ENCODE measurements around the gene HIPK4.

DNA sequence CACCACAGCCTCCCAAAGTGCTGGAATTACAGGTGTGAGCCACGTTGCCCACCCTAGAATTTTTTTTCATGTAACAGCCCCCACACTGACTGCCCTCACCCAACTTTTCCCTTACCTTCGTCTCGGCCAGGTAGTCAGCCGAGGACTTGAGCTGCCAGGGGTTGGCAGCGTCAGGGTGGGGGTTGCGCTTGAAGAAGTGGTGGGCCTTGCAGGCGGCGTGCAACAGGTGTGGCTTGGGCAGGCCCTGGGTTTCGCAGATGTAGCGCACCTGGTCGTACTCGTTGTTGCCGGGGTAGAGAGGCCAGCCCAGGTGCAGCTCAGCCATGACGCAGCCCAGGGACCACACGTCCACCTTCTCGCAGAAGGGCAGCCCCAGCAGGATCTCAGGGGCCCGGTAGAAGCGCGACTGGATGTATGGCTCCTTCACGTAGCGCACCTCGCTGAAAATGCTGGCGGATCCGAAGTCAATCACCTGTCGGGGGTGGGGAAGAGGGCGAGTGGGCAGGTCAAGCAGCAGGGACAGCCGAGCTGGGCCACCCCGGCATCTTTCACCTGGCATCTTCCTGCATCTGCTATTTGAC, 6.2 kb downstream of the HIPK4 start:
- TF ChIP-seq TAF1 (IDR thresholded peaks at IDR 0.05; ENCODE audit: low read depth, low read length) (no peak), BRCA1 (IDR thresholded peaks at IDR 0.05; ENCODE audit: low read depth, low read length) (no peak), RAD21 (IDR thresholded peaks at IDR 0.05 in 1 of 2, conservative IDR thresholded peaks at IDR 0.05 in 1 of 2; ENCODE audit: low read depth in 2 of 2, low read length in 2 of 2) (no peak), BCL11A (IDR thresholded peaks at IDR 0.05; ENCODE audit: low read depth in 2 of 2, low read length in 2 of 2) (no peak), JUN (IDR thresholded peaks at IDR 0.05; ENCODE audit: low read depth, low read length) (no peak), CREB1 (IDR thresholded peaks at IDR 0.05) (no peak), CTBP2 (IDR thresholded peaks at IDR 0.05; ENCODE audit: borderline replicate concordance, insufficient read depth, insufficient read length, low read length) (no peak), POLR2AphosphoS5 (IDR thresholded peaks at IDR 0.05; ENCODE audit: low read depth, low read length) (no peak), EZH2 (IDR thresholded peaks at IDR 0.05; ENCODE audit: low read depth, low read length, severe bottlenecking) (no peak), POLR2A (IDR thresholded peaks at IDR 0.05; ENCODE audit: control extremely low read depth in 1 of 2, low read depth in 2 of 2, low read length in 2 of 2) (no peak)
- TF ChIP-seq, protein P1, sequence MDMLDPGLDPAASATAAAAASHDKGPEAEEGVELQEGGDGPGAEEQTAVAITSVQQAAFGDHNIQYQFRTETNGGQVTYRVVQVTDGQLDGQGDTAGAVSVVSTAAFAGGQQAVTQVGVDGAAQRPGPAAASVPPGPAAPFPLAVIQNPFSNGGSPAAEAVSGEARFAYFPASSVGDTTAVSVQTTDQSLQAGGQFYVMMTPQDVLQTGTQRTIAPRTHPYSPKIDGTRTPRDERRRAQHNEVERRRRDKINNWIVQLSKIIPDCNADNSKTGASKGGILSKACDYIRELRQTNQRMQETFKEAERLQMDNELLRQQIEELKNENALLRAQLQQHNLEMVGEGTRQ (IDR thresholded peaks at IDR 0.05; ENCODE audit: low read length), result no peak
- TF ChIP-seq, protein P2, sequence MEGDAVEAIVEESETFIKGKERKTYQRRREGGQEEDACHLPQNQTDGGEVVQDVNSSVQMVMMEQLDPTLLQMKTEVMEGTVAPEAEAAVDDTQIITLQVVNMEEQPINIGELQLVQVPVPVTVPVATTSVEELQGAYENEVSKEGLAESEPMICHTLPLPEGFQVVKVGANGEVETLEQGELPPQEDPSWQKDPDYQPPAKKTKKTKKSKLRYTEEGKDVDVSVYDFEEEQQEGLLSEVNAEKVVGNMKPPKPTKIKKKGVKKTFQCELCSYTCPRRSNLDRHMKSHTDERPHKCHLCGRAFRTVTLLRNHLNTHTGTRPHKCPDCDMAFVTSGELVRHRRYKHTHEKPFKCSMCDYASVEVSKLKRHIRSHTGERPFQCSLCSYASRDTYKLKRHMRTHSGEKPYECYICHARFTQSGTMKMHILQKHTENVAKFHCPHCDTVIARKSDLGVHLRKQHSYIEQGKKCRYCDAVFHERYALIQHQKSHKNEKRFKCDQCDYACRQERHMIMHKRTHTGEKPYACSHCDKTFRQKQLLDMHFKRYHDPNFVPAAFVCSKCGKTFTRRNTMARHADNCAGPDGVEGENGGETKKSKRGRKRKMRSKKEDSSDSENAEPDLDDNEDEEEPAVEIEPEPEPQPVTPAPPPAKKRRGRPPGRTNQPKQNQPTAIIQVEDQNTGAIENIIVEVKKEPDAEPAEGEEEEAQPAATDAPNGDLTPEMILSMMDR (IDR thresholded peaks at IDR 0.05; ENCODE audit: control extremely low read depth in 1 of 3, insufficient read depth in 1 of 3, low read depth in 1 of 3, low read length in 3 of 3), result no peak

Data from H1 (cell line).